MM.1S (cell line): ENCODE data around the gene ZRANB2.

Experiments used
- DNase-seq: peaks from one replicate; pipeline ENCODE4 v3.0.0-alpha.2; 2015
- H2AFZ ChIP-seq: fragments of 300-600 bp; sonication (generic); 2 replicates; pipeline ENCODE4 v1.6.0; 2016; ENCODE audit warnings: antibody characterized with exemption, low read length
- H3F3A ChIP-seq: fragments of 300-600 bp; sonication (generic); 2 replicates; pipeline ENCODE4 v1.6.1; 2016; ENCODE audit warnings: mild to moderate bottlenecking, antibody characterized with exemption, low read length, moderate library complexity, mixed read lengths; ENCODE audit not compliant: insufficient read depth
- H3K27ac ChIP-seq: fragments of 300-600 bp; sonication (generic); 2 replicates; pipeline ENCODE4 v1.5.1; 2016; ENCODE audit warnings: mild to moderate bottlenecking, low read length
- H3K27me3 ChIP-seq: fragments of 300-600 bp; sonication (generic); replicated peaks from 2 replicates; pipeline ENCODE4 v1.6.0; 2016; ENCODE audit warnings: low read length; ENCODE audit not compliant: insufficient read depth
- H3K36me3 ChIP-seq: fragments of 300-600 bp; sonication (generic); replicated peaks from 2 replicates; pipeline ENCODE4 v1.6.1; 2016; ENCODE audit warnings: mild to moderate bottlenecking, low read length, mixed read lengths; ENCODE audit not compliant: insufficient read depth
- H3K4me1 ChIP-seq: fragments of 300-600 bp; sonication (generic); 2 replicates; pipeline ENCODE4 v1.6.1; 2016; ENCODE audit warnings: low read length, mixed read lengths
- H3K4me2 ChIP-seq: fragments of 300-600 bp; sonication (generic); 2 replicates; pipeline ENCODE4 v1.6.0; 2016; ENCODE audit warnings: low read depth, low read length
- H3K4me3 ChIP-seq: fragments of 300-600 bp; sonication (generic); 2 replicates; pipeline ENCODE4 v1.5.1; 2016; ENCODE audit warnings: low read length, mixed read lengths
- H3K79me2 ChIP-seq: fragments of 300-600 bp; sonication (generic); 2 replicates; pipeline ENCODE4 v1.6.1; 2016; ENCODE audit warnings: mixed run types, low read length, mixed read lengths
- H3K9ac ChIP-seq: fragments of 300-600 bp; sonication (generic); 2 replicates; pipeline ENCODE4 v1.6.1; 2016; ENCODE audit warnings: low read length, mixed read lengths
- H3K9me2 ChIP-seq: fragments of 300-600 bp; sonication (generic); replicated peaks from 2 replicates; pipeline ENCODE4 v1.6.1; 2016; ENCODE audit warnings: mild to moderate bottlenecking, low read length, mixed read lengths; ENCODE audit not compliant: insufficient read depth
- H3K9me3 ChIP-seq: fragments of 300-600 bp; sonication (generic); replicated peaks from 2 replicates; pipeline ENCODE4 v1.6.1; 2016; ENCODE audit warnings: mild to moderate bottlenecking, low read length, mixed read lengths; ENCODE audit not compliant: insufficient read depth
- H4K20me1 ChIP-seq: fragments of 300-600 bp; sonication (generic); 2 replicates; pipeline ENCODE4 v1.6.1; 2016; ENCODE audit warnings: mild to moderate bottlenecking, low read length, moderate library complexity, mixed read lengths; ENCODE audit not compliant: insufficient read depth
- EZH2 ChIP-seq: fragments of 300-600 bp; sonication (generic); optimal IDR thresholded peaks from 2 replicates; pipeline ENCODE3; 2017; ENCODE audit warnings: low read depth, mild to moderate bottlenecking, antibody characterized with exemption, low read length, mixed read lengths
- EZH2phosphoT487 ChIP-seq: fragments of 300-600 bp; sonication (generic); IDR thresholded peaks from 2 replicates; pipeline ENCODE4 v1.6.1; 2018; ENCODE audit warnings: antibody characterized with exemption, low read length
- TF ChIP-seq, protein P1 (sequence below): fragments of 300-600 bp; sonication (generic); IDR thresholded peaks from 2 replicates; pipeline ENCODE4 v1.5.1; 2016; ENCODE audit warnings: antibody characterized with exemption, low read length, mixed read lengths

Gene ZRANB2

GRCh38 chr1:71054281-71054731 lies 26.5 kb downstream of the ZRANB2 start:
- no peak for DNase-seq
- no peak overlapping the region for H3K9ac ChIP-seq
- H3K4me3 ChIP-seq = no peak overlapping the region
- TF ChIP-seq EZH2phosphoT487 (no peak), EZH2 (no peak)
- TF ChIP-seq, protein P1, sequence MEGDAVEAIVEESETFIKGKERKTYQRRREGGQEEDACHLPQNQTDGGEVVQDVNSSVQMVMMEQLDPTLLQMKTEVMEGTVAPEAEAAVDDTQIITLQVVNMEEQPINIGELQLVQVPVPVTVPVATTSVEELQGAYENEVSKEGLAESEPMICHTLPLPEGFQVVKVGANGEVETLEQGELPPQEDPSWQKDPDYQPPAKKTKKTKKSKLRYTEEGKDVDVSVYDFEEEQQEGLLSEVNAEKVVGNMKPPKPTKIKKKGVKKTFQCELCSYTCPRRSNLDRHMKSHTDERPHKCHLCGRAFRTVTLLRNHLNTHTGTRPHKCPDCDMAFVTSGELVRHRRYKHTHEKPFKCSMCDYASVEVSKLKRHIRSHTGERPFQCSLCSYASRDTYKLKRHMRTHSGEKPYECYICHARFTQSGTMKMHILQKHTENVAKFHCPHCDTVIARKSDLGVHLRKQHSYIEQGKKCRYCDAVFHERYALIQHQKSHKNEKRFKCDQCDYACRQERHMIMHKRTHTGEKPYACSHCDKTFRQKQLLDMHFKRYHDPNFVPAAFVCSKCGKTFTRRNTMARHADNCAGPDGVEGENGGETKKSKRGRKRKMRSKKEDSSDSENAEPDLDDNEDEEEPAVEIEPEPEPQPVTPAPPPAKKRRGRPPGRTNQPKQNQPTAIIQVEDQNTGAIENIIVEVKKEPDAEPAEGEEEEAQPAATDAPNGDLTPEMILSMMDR = no peak
- H3K9me3 ChIP-seq = no peaks in the 10 kb centered on the region
- H3K4me1 ChIP-seq = no peaks in the 10 kb centered on the region
- no peak overlapping the region for H3K27ac ChIP-seq
- no peaks in the 10 kb centered on the region for H3K27me3 ChIP-seq
- no peaks in the 10 kb centered on the region for H4K20me1 ChIP-seq
- H2AFZ ChIP-seq = no peak overlapping the region
- no peak overlapping the region for H3K4me2 ChIP-seq
- no peaks in the 10 kb centered on the region for H3F3A ChIP-seq
- H3K36me3 ChIP-seq = no peaks in the 10 kb centered on the region
- no peaks in the 10 kb centered on the region for H3K9me2 ChIP-seq
- no peaks in the 10 kb centered on the region for H3K79me2 ChIP-seq

- H3K36me3 ChIP-seq = no peaks in the 10 kb centered on the region
- H2AFZ ChIP-seq = no peak overlapping the region
- no peaks in the 10 kb centered on the region for H3K27me3 ChIP-seq
- H3K9ac ChIP-seq = no peak overlapping the region
- TF ChIP-seq, protein P1 = no peak
- TF ChIP-seq EZH2phosphoT487 (no peak), EZH2 (no peak)
- no peaks in the 10 kb centered on the region for H4K20me1 ChIP-seq
- no peaks in the 10 kb centered on the region for H3K9me2 ChIP-seq
- DNase-seq = no peak
- H3K79me2 ChIP-seq = no peaks in the 10 kb centered on the region
- no peaks in the 10 kb centered on the region for H3K4me1 ChIP-seq
- no peaks in the 10 kb centered on the region for H3K9me3 ChIP-seq
- no peak overlapping the region for H3K4me3 ChIP-seq
- H3F3A ChIP-seq = no peaks in the 10 kb centered on the region
- H3K27ac ChIP-seq = no peak overlapping the region
- H3K4me2 ChIP-seq = no peak overlapping the region
These were observed 27.1 kb downstream of the ZRANB2 start for GRCh38 chr1:71053758-71054157.

DNA sequence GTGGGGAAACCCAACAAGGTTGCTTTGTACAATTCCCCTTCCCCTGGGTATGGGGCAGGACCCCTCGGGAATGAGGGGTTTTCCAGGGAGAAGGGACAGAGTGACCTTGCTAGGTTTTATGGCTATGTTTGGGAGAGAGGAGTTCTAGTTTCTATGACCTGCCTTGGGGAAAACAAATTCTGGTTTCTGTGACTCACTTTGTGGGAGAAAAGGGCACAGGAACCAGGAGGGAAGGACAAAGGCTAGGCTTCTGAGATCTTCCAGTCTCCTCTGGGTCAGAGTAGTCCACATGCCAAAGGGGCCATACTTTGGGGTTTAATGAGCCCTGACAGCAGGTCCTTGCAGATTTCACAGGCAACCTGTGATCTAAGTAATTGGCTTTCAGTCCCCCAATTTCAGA lies 27.7 kb downstream of the ZRANB2 start:
- H3K4me1 ChIP-seq = no peaks in the 10 kb centered on the region
- H4K20me1 ChIP-seq = no peaks in the 10 kb centered on the region
- H3K27me3 ChIP-seq = no peaks in the 10 kb centered on the region; the same call in 1 of the 2 replicates
- no peaks in the 10 kb centered on the region for H3K36me3 ChIP-seq
- DNase-seq = no peak
- H3K9ac ChIP-seq = no peak overlapping the region
- no peak overlapping the region for H3K4me2 ChIP-seq
- no peak overlapping the region for H2AFZ ChIP-seq
- no peak overlapping the region for H3K27ac ChIP-seq
- H3K9me2 ChIP-seq = no peaks in the 10 kb centered on the region
- TF ChIP-seq EZH2phosphoT487 (no peak), EZH2 (no peak)
- TF ChIP-seq, protein P1 = no peak
- H3K79me2 ChIP-seq = no peaks in the 10 kb centered on the region
- no peaks in the 10 kb centered on the region for H3F3A ChIP-seq
- H3K4me3 ChIP-seq = no peak overlapping the region
- no peaks in the 10 kb centered on the region for H3K9me3 ChIP-seq
